Aorta (tissue), 5 donors: ENCODE results near the gene PEX11A. TPM values are rescaled to one million over a fixed set of nuclear protein-coding genes. Genes with fewer than 3 reads are reported as not detected.
A peak's percentile ranks its signal among the peaks of the same experiment; 100 is the strongest.

Experiments used
- ATAC-seq: fragments of 200-7000 bp; cut with Tn5 transposase; one replicate; pipeline ENCODE4 v1.9.1; 2022; ENCODE audit warnings: moderate library complexity; ENCODE audit not compliant: low FRiP score
- DNase-seq, 2 donors: peaks; one replicate each; pipeline ENCODE4 v3.0.0-alpha.2; 2020
- H3K27ac ChIP-seq, 2 donors: one replicate each; pipeline ENCODE4 v1.5.1; 2013; ENCODE audit warnings: low read length in 2 of 2, mild to moderate bottlenecking in 2 of 2, moderate library complexity in 2 of 2, control low read depth in 1 of 2, inconsistent platforms in 1 of 2, low read depth in 1 of 2
- H3K27me3 ChIP-seq, 2 donors: one replicate each; pipeline ENCODE4 v1.6.1; 2013; ENCODE audit warnings: control low read depth in 1 of 2, low read length in 1 of 2, mild to moderate bottlenecking in 1 of 2, moderate library complexity in 1 of 2; ENCODE audit not compliant: insufficient read depth in 2 of 2, control insufficient read depth in 1 of 2
- H3K36me3 ChIP-seq, 2 donors: one replicate each; pipeline ENCODE4 v1.6.1; 2013; ENCODE audit warnings: control low read depth in 1 of 2, low read length in 1 of 2, mild to moderate bottlenecking in 1 of 2; ENCODE audit not compliant: insufficient read depth in 2 of 2, control insufficient read depth in 1 of 2
- H3K4me1 ChIP-seq, 2 donors: one replicate each; pipeline ENCODE4 v1.6.1; 2013; ENCODE audit warnings: low read length in 2 of 2, control low read depth in 1 of 2, mild to moderate bottlenecking in 1 of 2, moderate library complexity in 1 of 2; ENCODE audit not compliant: insufficient read depth in 2 of 2, control insufficient read depth in 1 of 2
- H3K4me3 ChIP-seq, 2 donors: one replicate each; pipeline ENCODE4 v1.5.1; 2013; ENCODE audit warnings: low read length in 2 of 2, control low read depth in 1 of 2, mild to moderate bottlenecking in 1 of 2
- H3K9me3 ChIP-seq: one replicate; pipeline ENCODE4 v1.6.1; 2013; ENCODE audit warnings: mild to moderate bottlenecking, low read length; ENCODE audit not compliant: control insufficient read depth
- WGBS, 2 donors: extraction: QIAGEN DNeasy Blood & Tissue Kit; methylation state at CpG; one replicate each; pipeline ENCODE4 v1.1.7; 2013; 5-methylcytosine and 5-hydroxymethylcytosine counted together
- intact Hi-C, 2 donors: fragments of 100-400 bp; cut with DNase I; formaldehyde crosslinking; loops; one replicate each; pipeline versions ENCODE4 v1.14.2 to v1.15.0; 2022
- polyA plus RNA-seq, 2 donors: library from polyadenylated mRNA; stranded (reverse); fragments of 200-250 nt; gene quantifications; one replicate each; pipeline ENCODE4 v1.2.3, GENCODE V29; 2013
- total RNA-seq, 2 donors: library from RNA; stranded (reverse); fragmentation: NEBNext Ultra II Directional; extraction: Animal tissue kit (Norgen Biotek cat#: 25700); gene quantifications; one replicate each; pipeline ENCODE4 v1.2.1, GENCODE V29; 2021
- donor health status: healthy with polysubstance abuse.
- donor health status: Bipolar disorder and iron deficiency.
- donor health status: DM: no; HTN: no; CAD: no.
- donor health status: DM: no; HTN: no; CAD: no.
- donor health status: DM: yes; HTN: yes; CAD: no.

The PEX11A gene
- total and polyA plus RNA-seq, 4 donors = 7.7 to 13.3 (median 9.7) TPM

DNA sequence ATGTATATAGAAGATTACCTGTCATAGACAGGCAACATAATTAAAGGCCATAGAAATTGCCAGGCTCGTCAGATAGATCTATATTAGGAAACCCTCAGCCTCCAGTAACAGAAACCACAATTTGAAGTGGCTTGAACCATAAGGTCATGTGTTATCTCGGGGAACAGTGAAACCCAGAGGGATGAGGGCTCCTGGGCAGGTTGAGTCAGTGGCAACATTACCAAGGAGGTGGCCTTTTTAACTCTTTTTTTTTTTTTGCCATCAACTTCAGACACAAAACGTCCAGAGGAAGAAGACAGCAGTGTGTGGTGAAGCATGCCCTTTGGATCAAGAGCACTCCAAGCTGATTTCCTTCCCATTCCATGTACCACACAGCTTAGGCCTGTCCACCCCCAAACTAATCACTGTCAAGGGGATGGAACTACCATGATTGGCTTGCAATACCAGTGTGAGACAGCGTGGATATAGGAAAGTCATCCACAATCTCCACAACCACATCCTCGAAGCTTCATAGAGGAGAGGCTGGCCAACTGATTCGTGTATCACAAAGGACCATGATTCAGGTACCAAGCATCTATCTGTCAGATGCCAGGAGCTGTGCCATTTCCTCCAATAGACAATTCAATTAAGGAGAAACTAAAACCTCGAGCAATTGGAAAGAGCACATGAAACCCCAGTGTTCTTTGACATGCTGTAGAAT is 34.3 kb downstream of the PEX11A start:
- ATAC-seq = no peak
- Histone ChIP-seq H3K27ac (no peak overlapping the region), H3K36me3 (no peaks in the 10 kb centered on the region), H3K4me3 (no peak overlapping the region), H3K4me1 (no peaks in the 10 kb centered on the region), H3K9me3 (no peaks in the 10 kb centered on the region), H3K27me3 (no peaks in the 10 kb centered on the region)
- intact Hi-C loops = no loop called here
- 78 to 80% methylated on average over 7 of the region's 7 CpGs for WGBS, 2 donors
- no peak for DNase-seq

DNA sequence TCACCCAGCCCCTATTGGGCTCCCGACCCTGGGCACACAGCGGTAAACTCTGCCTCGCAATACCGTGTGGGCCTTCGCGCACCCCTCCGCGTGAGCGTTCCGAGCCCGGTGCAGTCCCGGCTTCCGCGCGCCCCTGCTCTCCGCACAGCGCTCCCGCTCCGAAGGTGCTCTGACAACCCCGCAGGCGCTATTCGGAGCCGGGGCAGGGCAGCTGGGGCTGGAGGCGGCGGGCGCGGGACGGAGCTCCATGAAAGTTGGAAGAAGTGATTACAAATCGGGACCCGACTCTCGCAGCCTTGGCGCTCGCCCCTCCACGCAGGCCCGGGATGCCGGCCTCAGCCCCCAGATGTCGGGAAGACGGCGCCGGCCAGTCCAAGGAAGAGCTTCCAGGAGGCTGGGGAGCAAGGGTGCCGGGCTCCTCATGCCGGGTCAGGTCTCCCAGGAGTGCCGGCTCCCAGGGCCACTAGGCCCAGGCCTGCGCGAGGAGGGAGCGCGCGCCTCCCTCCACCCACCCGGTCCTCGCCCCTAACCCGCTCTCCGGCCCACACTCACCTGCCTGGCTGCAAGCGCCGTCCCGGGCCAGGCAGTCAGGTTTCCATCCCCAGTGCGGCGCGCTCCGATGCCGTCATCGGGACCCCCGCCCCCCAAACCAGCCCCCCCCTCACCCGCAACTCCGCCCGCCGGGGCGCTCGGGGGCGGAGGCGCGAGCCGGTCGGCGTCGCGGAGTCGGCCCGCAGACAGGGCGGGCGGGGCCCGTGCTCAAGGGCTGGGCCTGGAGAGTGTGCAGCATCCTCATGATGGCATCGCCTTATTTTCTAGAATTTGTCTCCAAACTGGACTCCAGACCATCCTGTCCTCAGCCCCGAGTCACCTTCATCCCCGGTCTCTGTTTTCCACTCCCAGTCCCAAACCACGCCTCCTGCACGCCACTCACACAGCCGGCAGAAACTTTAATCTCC is 35.4 kb downstream of the PEX11A start, which contains the start of gene KIF7:
Gene KIF7 (minus strand): TSS at position 621 of the 959 bp plus-strand sequence. CDS start 2,537 bp downstream, outside the sequence.
- Histone ChIP-seq H3K27ac (peak within 1 kb of the TSS in 1 of 2 donors; percentile 59), H3K4me3 (peak within 1 kb of the TSS; percentile 69 to 92), H3K9me3 (no peaks in the 10 kb centered on the region), H3K4me1 (no peaks in the 10 kb centered on the region), H3K36me3 (no peaks in the 10 kb centered on the region), H3K27me3 (no peaks in the 10 kb centered on the region)
- DNase-seq (peak in 1 of 2 donors; percentile 82), ATAC-seq (peak; percentile 87)
- 1% methylated on average over 81 to 87 of the region's 87 CpGs for WGBS, 2 donors
- intact Hi-C loops = loop anchor here in 1 of 2 donors (2.0 kb wide), 1 partner anchor 40 kb away; no protein-coding TSS in a partner anchor

DNA sequence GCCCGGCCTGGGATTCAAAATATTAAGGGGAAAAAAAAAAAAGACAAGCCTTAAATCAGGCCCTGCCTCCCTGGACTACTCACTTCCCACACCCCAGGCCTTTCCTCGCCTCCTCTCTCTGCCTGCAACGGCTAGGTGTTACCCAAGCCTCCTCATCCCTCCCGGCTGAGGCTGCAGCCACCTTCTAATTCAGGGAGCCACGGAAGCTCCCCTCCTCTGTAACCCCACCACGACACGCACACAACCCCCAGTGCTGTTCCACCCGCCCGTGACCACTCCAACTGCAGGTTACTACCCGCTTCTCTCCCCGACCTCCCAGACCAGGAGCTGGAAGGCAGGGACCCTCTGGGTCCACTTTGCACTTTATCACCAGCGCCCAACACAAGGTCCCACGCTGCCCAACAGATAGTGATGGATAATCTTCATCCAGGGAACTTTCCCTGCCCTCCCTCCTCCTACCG is 36.2 kb downstream of the PEX11A start:
- no peak for ATAC-seq
- Histone ChIP-seq H3K9me3 (no peaks in the 10 kb centered on the region), H3K4me3 (peak overlapping the region; percentile 69 to 92), H3K27ac (no peak overlapping the region), H3K36me3 (no peaks in the 10 kb centered on the region), H3K4me1 (no peaks in the 10 kb centered on the region), H3K27me3 (no peaks in the 10 kb centered on the region)
- WGBS, 2 donors = 18 to 20% methylated on average over 14 of the region's 14 CpGs
- intact Hi-C loops = loop anchor here in 1 of 2 donors (2.0 kb wide), 1 partner anchor 40 kb away; no protein-coding TSS in a partner anchor
- DNase-seq = peak; percentile 55 to 73

DNA sequence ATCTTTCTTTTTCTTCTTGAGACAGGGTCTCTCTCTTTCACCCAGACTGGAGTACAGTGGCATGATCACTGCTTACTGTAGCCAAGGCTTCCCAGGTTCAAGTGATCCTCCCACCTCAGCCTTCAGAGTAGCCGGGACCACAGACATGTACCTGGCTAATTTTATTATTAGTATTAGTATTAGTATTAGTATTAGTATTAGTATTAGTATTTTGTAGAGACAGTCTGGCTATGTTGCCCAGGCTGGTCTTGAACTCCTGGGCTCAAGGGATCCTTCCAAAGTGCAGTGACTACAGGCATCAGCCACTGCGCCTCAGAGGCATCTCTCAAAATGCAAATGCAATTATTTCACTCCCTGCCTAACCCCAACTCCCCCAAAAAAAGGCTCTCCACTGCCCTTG is 37.0 kb downstream of the PEX11A start:
- Histone ChIP-seq H3K4me1 (no peaks in the 10 kb centered on the region), H3K27me3 (no peaks in the 10 kb centered on the region), H3K4me3 (no peak overlapping the region), H3K36me3 (no peaks in the 10 kb centered on the region), H3K27ac (no peak overlapping the region), H3K9me3 (no peaks in the 10 kb centered on the region)
- intact Hi-C loops = no loop called here
- ATAC-seq = no peak
- no peak for DNase-seq
- 95 to 98% methylated on average over 2 of the region's 2 CpGs for WGBS, 2 donors

DNA sequence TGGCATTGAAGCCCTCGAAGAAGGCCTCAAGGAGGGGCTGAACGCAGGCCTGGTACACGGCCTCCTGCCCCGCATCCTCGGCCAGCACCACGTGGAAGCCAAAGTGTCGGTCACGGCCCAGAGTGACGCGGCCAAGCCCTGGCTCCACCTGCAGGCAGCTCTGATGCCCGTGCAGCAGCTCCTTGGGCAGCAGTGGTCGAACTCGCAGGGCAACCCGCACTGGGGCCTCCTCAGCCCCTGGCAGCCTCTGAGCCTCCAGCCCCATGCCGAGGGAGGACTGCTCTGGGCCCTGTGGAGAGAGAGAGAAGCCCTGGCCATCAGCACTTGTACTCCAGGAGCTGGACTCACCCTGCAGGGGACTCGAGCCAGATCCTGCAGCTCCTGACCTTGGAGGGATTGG is 37.9 kb downstream of the PEX11A start:
- intact Hi-C loops = no loop called here
- Histone ChIP-seq H3K9me3 (no peaks in the 10 kb centered on the region), H3K36me3 (no peaks in the 10 kb centered on the region), H3K27me3 (no peaks in the 10 kb centered on the region), H3K4me3 (no peak overlapping the region), H3K4me1 (no peaks in the 10 kb centered on the region), H3K27ac (no peak overlapping the region)
- 81 to 82% methylated on average over 15 to 16 of the region's 16 CpGs for WGBS, 2 donors
- no peak for ATAC-seq
- peak in 1 of 2 donors; percentile 59 for DNase-seq

DNA sequence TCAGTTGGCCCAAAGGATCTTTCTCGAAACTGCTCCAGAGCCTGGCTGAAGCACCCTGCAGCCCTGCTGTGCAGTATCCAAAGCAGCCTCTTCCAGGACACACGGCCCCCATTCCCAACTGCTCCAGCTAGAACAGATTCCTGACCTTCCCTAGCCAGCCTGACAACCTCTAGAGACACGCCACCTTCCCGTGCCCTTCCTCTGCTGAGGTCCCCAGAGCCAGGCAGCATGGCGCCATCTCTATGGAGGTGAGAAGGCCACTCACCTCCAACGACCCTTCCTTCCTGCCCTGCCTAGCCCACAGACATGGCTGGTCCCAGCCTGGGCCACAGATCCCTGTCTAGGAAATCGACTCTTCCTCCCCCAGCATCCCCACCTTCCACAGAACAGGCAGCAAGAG is 38.4 kb downstream of the PEX11A start:
- no peak for ATAC-seq
- H3K4me1 ChIP-seq = no peaks in the 10 kb centered on the region
- no peaks in the 10 kb centered on the region for H3K27me3 ChIP-seq
- no peaks in the 10 kb centered on the region for H3K36me3 ChIP-seq
- 79 to 82% methylated on average over 7 of the region's 7 CpGs for WGBS, 2 donors
- H3K4me3 ChIP-seq = no peak overlapping the region
- DNase-seq = peak in 1 of 2 donors; percentile 31
- no peak overlapping the region for H3K27ac ChIP-seq
- no peaks in the 10 kb centered on the region for H3K9me3 ChIP-seq
- intact Hi-C loops = no loop called here

DNA sequence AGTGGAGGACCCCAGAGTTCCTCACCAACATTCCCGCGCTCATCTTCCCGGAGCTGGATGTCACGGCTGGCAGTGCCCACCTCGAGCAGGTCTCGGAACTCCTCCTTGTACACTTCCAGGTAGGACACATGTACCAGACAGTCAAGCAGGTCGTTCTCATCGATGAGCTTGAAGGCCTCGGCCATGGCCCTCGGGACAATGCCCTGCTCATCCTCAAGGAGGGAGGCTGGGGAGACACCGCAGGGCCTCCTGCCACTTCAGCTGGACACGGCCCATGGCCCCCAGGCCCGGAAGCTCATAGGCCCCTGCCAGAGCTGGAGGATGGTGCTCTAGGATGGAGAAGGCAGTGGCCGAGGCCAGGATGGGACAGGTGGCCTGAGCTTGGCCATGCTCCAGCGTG is 40.8 kb downstream of the PEX11A start:
- no peak overlapping the region for H3K27ac ChIP-seq
- no peaks in the 10 kb centered on the region for H3K4me1 ChIP-seq
- ATAC-seq = no peak

DNA sequence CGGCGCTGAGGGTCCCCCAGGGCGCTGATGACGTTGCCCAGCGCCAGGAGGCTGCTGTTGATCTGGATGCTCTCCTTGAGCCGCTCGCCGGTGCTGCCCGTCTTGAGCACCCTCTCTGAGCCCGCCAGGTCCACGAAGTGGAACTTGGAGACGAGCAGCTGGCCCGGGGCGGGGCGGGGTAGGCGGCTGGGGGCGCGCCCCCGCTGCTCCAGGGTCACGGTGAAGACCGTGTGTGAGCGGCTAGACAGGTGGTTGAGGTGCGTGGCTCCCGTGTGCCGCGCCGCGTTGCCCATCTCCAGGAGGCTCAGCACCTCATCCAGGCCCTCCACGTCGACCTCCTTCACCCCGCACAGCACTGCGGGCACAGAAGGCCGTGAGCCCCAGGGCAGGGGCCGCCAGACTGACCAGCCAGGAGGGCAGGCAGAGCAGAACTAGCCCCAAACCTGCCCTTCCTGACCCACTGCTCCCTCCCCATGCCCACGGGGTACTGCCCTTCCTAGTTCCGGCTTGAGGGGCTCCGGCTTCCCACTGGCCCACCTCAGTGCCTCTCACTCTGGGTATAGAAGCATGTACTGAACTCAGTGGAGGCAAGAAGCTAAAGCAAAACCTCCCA is 41.4 kb downstream of the PEX11A start:
- H3K4me1 ChIP-seq = no peaks in the 10 kb centered on the region
- 96% methylated on average over 37 of the region's 37 CpGs for WGBS, 2 donors
- no peaks in the 10 kb centered on the region for H3K9me3 ChIP-seq
- no peaks in the 10 kb centered on the region for H3K27me3 ChIP-seq
- intact Hi-C loops = loop anchor here (5.0 to 10.0 kb wide), 4 partner anchors 33 to 226 kb away; partner anchors contain the start of genes MESP1 (in 2 of the 2), PEX11A (in 1 of the 2) and WDR93 (in 1 of the 2)
- no peak for ATAC-seq
- no peaks in the 10 kb centered on the region for H3K36me3 ChIP-seq
- DNase-seq = peak in 1 of 2 donors; percentile 75
- no peak overlapping the region for H3K4me3 ChIP-seq
- H3K27ac ChIP-seq = no peak overlapping the region

More for the DNA sequence above, 40.8 kb downstream of the PEX11A start:
- 90 to 92% methylated on average over 15 of the region's 15 CpGs for WGBS, 2 donors
- H3K9me3 ChIP-seq = no peaks in the 10 kb centered on the region
- H3K4me3 ChIP-seq = no peak overlapping the region
- no peaks in the 10 kb centered on the region for H3K36me3 ChIP-seq
- intact Hi-C loops = loop anchor here (1.0 to 10.0 kb wide), 5 partner anchors 33 to 225 kb away; partner anchors contain the start of genes MESP1 (in 2 of the 2), PEX11A (in 1 of the 2) and WDR93 (in 1 of the 2)
- no peaks in the 10 kb centered on the region for H3K27me3 ChIP-seq
- DNase-seq = peak in 1 of 2 donors; percentile 59
